ENCODE results near the gene ENPP3.
"Not testable (repeated sequence)": the region's sequence is repeated elsewhere in the genome, so short reads cannot be mapped to it uniquely, and the experiment has no call there.

The ENPP3 gene

GRCh38 chr6:131692031-131692430 is 54.9 kb downstream of the ENPP3 start:
- DNase-seq, result no peak

DNA sequence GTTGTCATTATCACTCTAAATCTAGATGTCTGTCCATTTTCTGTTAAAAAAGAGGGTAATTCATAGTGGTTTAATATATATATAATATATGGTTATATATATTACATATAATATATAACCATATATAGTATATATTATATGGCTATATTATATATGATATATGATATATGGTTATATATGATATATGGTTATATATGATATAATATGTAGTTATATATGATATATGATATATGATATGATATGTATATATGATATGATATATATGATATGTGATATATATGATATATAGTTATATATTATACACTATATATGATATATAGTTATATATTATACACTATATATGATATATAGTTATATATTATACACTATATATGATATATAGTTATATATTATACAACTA is 55.5 kb downstream of the ENPP3 start:
- DNase-seq, result no peak

DNA sequence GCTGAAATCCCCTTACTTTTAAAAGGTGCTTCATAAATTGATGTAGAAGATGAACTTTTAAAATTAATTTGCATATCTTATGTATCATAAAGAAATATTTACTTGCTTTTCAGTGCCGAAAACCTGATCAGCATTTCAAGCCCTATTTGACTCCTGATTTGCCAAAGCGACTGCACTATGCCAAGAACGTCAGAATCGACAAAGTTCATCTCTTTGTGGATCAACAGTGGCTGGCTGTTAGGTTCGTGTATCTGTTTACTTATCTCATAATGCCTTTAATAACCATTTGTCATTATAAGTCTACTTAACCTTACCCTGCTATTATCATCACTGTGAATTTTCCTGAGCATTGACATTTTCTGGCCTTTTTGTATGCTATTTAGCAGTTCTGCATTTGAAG is 56.3 kb downstream of the ENPP3 start:
- no peak for DNase-seq

DNA sequence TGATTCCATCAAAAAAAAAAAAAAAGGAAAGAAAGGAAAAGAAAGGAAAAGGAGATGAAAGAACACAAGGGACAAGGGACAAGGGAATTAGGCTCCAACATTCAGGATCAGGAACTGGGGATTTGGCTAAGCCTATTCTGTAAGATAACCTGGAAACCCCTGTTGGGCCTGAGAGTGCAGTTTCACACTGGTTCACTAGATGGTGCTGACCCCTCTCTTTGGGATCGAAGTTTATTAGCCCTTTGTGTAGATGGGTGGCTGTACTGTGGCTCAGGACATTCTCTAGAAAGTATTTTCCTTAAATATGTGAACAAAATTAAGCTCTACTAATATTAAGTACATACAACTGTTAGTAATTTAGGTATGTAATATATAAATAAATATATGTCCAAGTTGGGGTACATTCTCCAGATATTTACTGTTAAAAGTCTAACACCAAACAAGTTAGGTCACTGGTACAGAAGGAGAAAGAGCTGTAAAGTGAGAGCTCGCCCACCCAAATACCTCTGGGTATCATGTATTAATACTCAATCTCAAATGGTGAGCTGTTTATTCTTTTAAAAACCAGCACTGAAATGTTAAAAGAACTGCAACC is 57.8 kb downstream of the ENPP3 start:
- no peak for DNase-seq

DNA sequence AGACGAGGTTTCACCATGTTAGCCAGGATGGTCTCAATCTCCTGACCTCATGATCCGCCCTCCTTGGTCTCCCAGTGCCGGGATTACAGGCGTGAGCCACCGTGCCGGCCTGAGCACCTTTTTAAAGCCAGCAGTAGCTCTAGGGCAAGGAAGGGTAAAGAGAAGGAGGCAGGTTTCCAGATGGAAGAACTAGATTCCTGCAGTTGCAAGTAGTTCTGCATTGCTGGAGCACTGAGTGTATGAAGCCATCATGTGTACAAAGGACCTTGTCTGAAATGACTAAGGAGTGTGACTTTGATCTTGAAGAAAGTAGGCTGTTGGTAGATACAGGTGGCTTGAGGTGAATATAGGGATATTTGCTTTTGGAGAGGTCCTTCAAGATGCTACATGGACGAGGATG is 59.9 kb downstream of the ENPP3 start:
- DNase-seq, result no peak

DNA sequence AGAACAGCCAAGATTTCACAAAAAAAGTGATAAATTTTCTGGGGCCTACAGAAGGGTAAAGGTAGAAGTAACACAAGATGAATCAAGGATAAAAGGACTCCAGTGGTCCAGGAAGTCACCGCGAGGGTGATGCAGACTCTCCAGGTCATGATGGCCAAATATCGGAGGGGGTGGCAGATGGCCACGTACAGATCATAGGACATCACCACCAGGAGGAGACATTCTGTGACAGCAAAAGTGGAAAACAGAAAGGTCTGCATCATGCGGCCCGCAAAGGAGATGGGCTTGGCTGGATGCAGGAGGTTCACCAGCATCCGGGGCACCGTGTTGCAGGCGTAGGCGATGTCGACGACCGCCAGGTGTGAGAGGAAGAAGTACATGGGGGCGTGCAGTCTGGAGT is 63.7 kb downstream of the ENPP3 start:
- DNase-seq, result not testable (repeated sequence)

DNA sequence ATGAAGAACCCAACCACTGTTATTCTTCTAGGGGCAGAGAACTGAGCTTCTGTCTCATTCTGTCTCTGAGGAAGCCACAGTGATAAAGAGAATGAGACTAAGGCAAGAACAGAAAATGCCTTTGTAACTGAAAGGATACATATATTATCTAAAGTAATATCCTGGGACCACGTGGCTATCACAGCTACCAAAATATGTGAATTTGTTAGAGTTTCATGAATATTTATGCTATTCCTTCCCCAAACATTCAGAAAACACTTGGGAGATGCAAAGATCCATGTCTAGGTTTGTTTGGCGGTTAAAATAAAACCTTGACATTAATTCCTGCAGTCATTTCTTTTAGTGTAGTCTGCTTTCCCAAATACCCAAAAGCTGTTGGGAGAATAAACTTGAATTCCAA is 66.8 kb downstream of the ENPP3 start:
- not testable (repeated sequence) for DNase-seq

GRCh38 chr6:131710917-131711316 is 73.8 kb downstream of the ENPP3 start, which contains the start of gene CTAGE9:
Gene CTAGE9, minus strand, starts transcription at chr6:131711017. Its CDS starts 0 bp downstream, at chr6:131711017.
- DNase-seq, result not testable (repeated sequence)

- DNase-seq, result not testable (repeated sequence)
These were observed 78.5 kb downstream of the ENPP3 start for GRCh38 chr6:131715567-131715966.

DNA sequence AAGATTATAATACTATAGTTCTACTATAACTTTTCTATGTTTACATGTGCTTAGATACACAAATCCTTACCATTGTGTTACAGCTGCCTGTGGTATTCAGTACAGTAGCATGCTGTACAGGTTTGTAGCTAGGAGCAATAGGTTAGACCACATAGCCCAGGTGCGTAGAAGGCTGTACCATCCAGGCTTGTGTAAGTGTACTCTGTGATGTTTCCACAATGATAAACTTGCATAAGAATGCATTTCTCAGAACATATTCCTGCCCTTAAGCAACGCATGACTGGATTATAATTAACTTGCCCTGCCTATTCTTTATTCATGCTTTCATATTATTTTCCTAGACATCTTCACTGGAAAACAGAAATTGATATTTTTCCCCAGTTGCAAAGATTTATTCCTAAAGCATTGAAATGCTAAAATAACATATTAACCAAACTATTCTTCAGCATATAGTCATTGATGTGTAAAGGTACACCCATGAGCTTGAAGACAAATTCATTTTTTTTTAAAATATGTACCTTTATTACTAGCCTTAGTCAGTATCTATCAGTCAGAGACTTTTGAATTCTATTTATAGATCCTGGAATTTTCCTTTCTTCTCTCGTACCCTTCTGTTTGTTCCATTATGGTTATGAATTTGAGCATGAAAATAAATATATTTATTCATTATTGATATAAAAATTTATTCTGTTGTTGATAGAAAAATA is 80.9 kb downstream of the ENPP3 start:
- DNase-seq, result no peak

DNA sequence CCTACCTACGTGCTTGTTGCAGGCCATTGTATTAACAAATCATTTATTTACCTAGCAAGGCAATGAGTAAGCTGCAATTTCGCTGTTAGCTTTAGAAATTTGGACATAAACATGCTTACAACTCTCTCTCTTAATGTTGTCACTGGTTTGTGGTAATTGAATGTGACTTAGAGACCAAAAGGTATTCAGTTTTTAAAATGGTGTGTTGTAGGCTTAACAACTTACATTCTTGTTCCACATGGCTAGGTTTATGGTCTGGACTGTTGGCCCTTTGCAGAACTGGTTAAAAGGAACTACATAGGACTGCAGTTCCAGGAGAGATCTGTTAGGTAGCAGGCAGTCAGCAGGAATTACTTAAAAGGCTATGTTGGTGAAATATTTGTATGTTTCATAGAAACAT is 84.1 kb downstream of the ENPP3 start:
- no peak for DNase-seq

- DNase-seq, result no peak
These were observed 87.0 kb downstream of the ENPP3 start for GRCh38 chr6:131724114-131724513.

DNA sequence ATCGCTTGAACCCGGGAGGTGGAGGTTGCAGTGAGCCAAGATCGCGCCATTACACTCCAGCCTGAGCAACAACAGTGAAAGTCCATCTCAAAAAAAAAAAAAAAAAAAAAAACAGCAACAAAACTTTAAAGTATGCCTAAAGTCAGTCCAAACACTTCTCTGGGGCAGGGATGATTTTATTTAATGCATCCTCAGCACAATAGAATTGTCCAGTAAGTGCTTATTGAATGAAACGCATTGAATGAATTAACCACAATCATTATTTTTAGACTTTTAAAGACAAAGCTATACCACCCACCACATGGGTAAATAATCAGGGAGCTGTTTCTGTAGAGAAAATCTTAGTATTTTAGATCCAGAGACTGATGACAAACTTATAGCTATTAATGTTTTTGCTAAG is 90.4 kb downstream of the ENPP3 start:
- no peak for DNase-seq

DNA sequence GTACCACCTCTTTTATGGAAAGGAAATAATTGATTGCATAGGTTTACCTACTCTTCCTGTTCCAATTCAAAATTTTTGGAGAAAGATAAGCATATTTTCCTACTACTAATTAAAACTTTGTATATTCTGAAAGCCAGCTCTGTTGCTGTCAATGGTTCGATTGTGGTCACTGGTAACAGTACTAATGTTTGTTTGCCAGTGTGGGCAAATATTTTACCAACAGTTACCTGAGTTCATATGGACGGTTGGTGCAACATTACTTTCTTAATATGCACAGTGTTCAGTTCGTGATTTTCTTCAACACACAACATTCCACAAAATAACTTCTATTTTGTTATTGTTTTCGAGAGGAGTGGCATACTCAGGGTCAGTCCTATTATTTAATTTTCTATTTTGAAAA is 90.8 kb downstream of the ENPP3 start:
- no peak for DNase-seq

GRCh38 chr6:131728296-131728939 is 91.3 kb downstream of the ENPP3 start:
- no peak for DNase-seq

DNA sequence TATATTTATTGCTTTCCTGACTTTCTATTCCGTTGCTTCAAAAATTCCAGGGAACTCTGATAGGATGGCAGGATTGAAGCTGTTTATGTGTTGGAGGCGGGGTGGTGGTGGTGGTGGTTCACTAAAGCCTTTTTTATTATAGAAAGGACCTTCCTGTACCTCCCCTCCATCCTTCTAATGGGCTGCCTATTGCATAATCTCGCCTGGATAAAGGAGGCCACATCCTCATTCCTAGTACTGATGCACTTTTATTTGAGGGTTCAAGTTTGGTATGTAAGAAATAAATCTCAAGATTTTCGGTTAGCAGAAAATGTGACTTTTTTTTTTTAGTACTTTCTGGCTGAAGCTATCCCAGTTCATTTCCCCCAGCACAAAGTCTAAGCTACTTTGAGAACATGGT is 92.4 kb downstream of the ENPP3 start:
- DNase-seq, result no peak

GRCh38 chr6:131730264-131730663 is 93.2 kb downstream of the ENPP3 start:
- no peak for DNase-seq

DNA sequence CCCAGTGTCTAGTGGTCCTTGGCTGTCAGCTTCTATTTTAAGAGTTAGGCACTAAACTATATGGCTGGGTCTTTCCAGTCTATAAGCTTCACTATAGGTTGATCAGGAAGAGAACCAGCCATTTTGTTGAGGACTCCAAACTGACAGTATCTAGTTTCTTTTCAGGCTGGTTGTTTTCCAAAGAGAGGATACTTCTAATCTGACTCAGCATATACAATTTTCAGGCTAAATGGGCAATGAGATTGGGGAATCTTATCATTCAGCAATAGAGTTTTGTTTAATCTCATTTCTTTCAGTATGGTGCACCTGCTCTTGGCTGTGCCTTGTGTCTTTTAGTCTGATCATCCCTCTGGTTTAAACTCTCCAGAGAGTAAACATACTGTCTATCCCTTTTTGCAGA is 94.1 kb downstream of the ENPP3 start:
- DNase-seq, result no peak

- DNase-seq, result no peak
These were observed 96.4 kb downstream of the ENPP3 start for GRCh38 chr6:131733376-131734016.

DNA sequence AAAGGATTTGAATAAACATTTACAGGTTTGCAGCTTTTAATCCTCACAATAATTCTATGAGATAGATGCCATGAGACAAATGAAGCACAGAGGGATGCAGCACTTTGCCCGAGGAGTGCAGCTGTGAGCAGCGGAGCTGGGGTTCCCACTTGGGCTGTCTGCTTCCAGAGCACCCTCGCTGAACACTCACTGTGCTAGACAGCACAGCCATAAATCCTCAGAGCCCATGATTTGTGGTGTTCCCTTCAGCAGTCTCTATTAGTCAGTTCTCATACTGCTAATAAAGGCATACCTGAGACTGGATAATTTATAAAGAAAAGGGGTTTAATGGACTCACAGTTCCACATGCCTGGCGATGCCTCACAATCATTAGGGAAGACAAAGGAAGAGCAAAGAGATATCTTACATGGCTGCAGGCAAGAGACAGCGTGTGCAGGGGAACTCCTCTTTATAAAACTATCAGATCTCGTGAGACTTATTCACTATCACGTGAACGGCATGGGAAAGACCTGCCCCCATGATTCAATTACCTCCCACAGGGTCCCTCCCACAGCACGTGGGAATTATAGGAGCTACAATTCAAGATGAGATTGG is 99.0 kb downstream of the ENPP3 start:
- no peak for DNase-seq

- no peak for DNase-seq
These were observed 99.7 kb downstream of the ENPP3 start for GRCh38 chr6:131736811-131737210.

DNA sequence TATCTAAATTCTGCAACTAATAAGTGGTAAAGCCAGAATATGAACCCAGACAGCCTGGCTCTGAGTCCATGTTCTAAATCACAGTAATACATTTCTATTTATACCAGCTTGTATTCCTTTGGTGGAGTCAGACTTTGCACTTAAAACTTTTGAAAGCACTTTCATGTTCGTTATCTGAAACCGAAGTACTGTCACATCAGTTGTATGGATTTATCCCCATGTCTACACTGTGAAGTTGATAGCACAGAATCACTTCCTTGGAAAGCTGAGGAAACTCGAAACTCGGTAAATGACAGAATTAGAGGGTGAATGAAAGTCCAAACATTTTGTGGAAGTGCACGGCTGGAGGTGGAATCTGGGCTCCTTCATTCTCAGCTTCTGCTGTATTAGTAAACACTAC is 102.0 kb downstream of the ENPP3 start:
- DNase-seq, result no peak

DNA sequence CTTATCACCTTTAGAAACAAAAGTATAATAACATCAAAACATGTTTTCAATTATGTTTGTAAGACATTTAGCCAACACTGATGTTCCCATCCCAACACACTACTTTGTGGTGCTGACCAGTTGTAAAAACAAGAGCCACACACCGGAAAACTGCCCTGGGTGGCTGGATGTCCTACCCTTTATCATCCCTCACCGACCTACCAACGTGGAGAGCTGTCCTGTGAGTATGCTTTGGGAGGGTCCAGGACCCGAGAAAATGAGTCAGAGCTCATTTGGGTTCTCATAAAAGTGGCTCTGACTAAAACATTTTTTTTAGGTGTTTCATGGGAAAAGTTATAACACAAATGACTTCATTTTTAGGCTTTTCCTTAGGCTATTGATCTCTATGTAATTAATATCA is 103.1 kb downstream of the ENPP3 start:
- DNase-seq, result no peak
